ENCODE measurements around the gene OR4D6.
"Not testable (repeated sequence)": the region's sequence is repeated elsewhere in the genome, so short reads cannot be mapped to it uniquely, and the experiment has no call there.

Gene OR4D6

DNA sequence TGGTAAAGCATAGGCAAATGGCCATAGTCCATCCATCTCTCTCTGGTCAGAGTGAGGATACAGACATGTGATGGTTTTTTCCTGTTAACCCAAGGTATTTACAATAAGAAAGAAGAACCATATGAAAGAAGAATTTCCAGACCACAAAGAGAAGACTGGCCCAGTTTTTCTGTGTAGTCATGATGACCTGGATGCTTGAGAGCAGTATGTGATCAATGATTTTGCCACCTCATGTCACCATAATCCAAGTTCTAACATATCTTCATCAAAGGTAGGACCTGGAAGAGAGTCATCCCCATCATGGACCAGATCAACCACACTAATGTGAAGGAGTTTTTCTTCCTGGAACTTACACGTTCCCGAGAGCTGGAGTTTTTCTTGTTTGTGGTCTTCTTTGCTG is at the start of gene OR4D6:
Gene OR4D6 (plus strand): TSS at position 301 of the 400 bp plus-strand sequence. CDS start 0 bp downstream, at position 301.
- no peak for DNase-seq

DNA sequence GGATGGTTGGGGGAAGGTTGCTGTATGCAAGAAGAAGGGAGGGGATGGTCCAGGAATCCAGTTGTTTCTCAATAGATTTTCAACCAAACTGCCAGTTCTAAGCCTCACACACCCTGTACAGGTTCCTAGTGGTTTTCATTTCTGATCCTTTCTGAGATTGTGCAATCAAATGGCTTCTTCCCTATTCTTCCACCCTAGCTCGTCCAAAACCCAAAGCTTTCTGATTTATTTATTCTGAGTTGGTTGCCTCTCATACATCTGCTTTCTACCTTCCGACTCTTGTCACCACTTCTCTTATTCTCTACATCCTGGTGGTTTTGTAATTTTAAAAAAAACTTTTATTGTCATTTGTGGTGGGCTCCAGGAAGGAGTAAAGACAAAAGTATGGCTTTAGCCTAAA is 43.1 kb upstream of the OR4D6 start:
- DNase-seq: no peak

DNA sequence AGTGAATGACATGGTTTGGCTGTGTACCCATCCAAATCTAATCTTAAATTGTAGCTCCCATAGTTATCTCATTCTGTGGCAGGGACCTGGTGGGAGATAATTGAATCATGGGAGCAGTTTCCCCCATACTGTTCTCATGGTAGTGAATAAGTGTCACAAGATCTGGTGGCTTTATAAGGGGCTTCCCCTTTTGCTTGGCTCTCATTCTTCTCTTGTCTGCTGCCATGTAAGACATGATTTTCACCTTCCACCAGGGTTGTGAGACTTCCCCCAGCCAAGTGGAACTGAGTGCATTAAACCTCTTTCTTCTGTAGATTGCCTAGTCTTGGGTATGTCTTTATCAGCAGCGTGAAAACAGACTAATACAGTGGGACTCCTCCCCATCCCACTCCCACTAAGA is 41.6 kb upstream of the OR4D6 start:
- no peak for DNase-seq

- no peak for DNase-seq
Observed at GRCh38 chr11:59416613-59417012, 40.1 kb upstream of the OR4D6 start.

- no peak for DNase-seq
Observed at GRCh38 chr11:59417023-59417422, 39.7 kb upstream of the OR4D6 start.

DNA sequence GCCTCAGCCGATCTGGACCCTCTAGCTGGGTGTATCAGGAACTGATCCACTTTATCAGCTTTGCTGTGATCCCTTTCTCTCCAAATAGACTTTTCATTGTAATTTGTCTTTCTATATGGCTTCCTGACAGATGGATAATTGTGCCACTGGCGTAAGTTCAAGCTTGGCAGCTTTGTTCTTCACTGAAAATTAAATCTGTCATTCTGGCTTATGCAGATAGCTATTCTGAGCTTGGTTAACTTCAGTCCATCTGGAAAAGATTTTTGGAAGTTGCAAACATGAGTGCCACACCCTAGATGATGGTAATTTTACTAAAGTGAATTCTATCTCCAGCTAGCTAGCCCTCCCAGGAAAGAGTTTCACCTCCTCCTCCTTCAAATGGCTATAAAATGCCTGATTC is 38.6 kb upstream of the OR4D6 start:
- DNase-seq: no peak

DNA sequence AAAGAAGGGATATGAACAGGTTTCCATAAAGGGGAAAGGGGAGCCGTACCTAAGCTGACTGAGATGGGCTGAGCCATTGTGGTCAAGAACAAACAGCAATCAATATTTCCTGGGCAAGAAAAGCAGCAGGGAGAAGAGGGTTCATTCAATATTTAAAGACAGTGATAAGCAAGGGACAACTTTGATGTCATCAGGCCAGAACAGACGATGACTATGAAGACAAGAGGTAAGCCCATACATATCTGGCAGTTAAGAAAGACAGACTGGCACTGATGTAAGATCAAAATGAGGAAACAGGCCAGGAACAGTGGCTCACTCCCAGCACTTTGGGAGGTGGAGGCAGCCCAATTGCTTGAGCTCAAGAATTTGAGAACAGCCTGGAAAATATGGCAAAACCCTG is 32.9 kb upstream of the OR4D6 start:
- DNase-seq: no peak

DNA sequence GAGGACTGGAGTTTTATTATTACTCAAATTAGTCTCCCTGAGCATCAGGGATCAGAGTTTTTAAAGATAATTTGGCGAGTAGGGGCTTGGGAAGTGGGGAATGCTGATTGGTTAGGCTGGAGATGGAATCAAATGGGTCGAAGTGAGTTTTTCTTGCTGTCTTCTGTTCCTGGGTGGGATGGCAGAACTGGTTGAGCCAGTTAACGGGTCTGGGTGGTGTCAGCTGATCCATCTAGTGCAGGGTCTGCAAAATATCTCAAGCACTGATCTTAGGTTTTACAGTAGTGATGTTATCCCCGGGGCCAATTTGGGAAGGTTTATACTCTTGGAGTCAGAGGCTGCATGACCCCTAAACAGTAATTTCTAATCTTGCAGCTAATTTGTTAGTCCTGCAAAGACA is 31.6 kb upstream of the OR4D6 start:
- DNase-seq: no peak

DNA sequence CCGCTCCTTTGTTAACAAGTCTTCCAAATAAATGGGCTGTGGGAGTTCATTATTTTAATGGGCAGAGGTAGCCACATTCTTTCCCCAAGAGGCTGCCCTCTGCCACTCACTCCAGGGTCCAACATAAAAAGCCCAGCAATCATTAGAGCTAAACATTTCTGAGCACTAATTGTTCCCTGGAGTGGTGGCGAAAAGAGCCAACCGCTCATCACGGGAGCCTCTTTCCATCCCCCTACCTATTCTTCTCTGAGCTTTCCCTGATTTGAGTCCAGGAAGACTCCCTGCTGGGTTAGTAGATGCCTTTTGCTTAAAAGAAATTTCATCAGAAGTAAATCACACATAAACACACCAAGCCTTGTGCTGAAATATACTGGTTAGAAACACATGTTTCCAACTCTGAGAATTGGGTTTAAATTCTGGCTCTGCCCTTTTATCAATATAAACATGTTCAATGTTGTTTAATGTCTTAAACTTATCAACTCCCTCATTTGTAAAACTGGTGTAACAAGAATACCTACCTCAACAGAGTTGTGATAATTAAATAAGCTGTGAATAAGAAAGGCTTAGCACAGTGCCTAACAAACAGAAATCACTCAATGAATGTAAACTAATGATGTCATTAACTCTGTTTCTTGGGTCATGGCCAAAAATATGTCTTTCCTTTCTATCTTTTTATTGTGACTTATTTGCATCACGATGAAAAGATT is 30.2 kb upstream of the OR4D6 start, which contains the start of gene OR5A2:
Gene OR5A2 (minus strand): TSS at position 53 of the 707 bp plus-strand sequence. CDS start 3,460 bp downstream, outside the sequence.
- no peak for DNase-seq

GRCh38 chr11:59427068-59427382 is 29.7 kb upstream of the OR4D6 start:
- DNase-seq: no peak

DNA sequence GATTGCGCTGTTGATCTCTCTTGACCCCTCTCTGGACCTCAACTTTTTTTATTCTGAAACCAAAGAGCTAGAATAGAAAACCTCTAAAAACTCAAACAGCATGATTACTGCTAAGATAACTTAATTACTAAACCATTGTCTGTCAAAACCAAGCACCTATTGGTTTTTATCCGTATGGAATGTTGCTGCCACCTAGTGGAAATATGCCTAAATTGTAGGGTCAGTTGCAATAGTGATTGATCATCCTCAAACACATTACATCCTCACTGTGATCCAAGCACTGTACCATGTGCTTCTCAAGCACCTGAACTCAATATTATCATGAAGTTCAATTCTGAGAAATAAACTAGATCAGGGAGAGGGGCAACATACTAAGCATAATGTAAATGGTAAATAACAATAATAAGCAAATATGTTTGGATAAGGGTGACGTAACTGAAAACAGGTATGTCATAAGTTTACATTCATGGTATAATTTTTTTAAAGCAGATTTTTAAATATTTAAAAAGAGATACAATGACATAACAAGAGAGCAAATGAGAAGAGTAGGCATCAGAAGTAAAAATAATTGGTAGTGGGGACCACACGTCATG is 26.7 kb upstream of the OR4D6 start:
- DNase-seq: peak; percentile 70

- DNase-seq: no peak
Observed at GRCh38 chr11:59436169-59436568, 20.6 kb upstream of the OR4D6 start, which contains the start of gene OR5A1. TSS of gene OR5A1 (plus strand) at chr11:59436469. CDS start at chr11:59443169, 6,700 bp downstream.

DNA sequence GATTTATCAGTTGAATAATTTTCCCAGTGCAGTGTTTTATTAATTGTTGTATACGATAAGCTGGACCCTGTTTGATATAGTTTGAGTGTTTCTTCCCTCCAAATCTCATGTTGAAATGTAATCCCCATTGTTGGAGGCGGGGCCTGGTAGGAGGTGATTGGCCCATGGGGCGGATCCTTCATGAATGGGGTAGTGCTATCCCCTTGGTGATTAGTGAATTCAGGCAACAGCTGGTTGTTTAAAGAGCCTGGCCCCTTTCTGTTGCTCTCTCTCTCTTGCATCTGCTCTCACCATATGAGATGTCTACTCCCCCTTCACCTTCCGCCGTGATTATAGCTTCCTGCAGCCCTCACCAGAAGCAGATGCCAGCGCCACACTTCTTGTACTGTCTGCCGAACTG is 19.0 kb upstream of the OR4D6 start:
- no peak for DNase-seq

- not testable (repeated sequence) for DNase-seq
Observed at GRCh38 chr11:59445624-59446023, 11.1 kb upstream of the OR4D6 start.

DNA sequence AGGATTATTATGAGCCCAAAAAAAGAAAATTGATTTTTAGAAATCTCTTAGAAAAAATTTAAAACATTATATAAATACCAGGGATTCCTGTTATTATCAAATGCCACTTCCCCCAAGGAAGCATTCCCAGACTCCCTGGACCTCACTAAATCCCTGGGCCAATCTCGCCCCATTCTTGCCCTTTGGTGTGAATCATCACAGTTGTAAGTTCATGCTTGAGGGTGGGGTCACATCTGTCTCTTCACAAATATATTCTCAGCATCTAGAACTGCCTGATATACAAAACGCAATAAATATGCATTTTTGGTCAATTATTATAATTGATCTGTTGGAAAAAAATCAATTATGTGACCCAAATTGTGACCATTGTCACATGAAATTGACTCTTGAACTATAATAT is 8.3 kb upstream of the OR4D6 start:
- DNase-seq: no peak

GRCh38 chr11:59459916-59460315 is 3.2 kb downstream of the OR4D6 start:
- DNase-seq: no peak

DNA sequence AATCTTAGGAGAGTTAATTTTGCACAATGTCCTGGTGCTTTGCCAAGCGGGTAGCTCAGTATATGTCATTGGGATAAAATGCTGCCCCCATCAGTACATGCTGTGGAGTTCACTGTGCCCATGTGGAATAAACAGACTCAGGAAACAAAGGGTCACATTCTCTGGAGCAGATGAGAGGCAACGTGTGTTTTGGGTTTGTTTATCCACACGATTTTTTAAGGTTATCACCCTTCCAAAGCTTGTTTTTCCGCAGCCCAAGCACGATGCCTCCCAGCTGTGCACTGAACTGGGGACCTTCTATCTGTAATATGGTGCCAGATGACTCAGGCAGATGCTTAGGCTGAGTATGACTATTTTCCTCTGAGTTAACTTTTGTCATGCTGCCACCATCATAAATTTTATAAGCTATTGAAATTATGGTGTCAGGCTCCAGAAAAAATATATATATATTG is 6.5 kb downstream of the OR4D6 start:
- DNase-seq: no peak

DNA sequence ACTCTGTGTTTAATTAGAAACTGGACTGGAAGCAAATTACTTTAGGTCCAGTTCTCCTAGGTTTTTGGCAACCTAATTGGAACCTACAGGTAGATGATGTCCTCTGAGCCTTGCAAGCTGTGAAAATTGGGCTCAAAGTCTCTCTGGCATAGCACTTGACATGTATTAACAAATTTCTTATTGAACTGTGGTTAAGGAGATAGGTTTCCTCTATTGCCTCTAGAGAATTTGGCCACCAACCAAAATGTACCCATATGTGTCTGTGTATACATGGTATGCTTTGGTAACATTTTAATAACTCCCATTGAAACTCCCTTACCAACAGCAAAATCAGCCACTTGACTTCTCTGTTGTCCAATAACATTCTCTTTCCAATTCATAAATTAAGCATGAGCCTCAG is 16.3 kb downstream of the OR4D6 start, which contains the start of gene OR4D10:
Gene OR4D10 (plus strand): TSS at position 301 of the 400 bp plus-strand sequence. CDS start 4,115 bp downstream, outside the sequence.
- no peak for DNase-seq

GRCh38 chr11:59475176-59475575 is 18.4 kb downstream of the OR4D6 start:
- no peak for DNase-seq

- no peak for DNase-seq
Observed at GRCh38 chr11:59479906-59480305, 23.1 kb downstream of the OR4D6 start.

DNA sequence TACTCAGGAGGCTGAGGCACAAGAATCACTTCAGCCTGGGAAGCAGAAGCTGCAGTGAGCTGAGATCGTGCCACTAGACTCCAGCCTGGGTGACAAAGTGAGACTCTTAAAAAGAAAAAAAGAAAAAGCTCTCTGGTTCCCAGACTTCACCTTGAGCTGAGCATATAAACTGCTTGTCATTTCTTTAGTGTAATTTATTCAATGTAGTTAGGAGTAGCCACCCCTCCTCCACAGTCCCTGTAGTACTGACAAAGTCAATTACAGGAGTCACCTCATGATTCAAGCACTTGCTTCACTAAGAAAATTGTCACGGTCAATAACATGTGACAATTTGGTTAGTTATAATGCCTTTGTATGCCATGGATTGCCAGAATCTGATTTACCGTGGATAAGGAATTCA is 23.6 kb downstream of the OR4D6 start:
- DNase-seq: no peak

- peak; percentile 17 for DNase-seq
Observed at GRCh38 chr11:59501931-59502330, 45.2 kb downstream of the OR4D6 start.

DNA sequence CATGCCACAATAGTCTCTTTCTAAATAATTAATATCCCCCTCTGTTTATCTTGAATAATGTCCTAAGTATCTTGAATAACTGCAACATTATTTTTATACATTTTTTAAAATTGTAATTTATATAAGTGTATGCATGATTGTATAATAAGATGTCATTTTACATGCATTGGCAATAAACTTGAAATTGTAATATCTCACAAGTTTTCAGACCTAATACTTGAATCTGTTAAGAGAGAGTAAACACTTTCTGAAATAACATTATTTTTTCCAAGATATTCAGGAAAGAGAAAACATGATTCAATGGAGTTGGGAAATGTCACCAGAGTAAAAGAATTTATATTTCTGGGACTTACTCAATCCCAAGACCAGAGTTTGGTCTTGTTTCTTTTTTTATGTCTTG is 46.5 kb downstream of the OR4D6 start, which contains the start of gene OR4D11:
Gene OR4D11 (plus strand): TSS at position 301 of the 400 bp plus-strand sequence. CDS start 0 bp downstream, at position 301.
- DNase-seq: no peak

Measured in activated CD4-positive, alpha-beta T cell treated with anti-CD3 and anti-CD28 coated beads, Interleukin-10, Interleukin-2, amounts not matched to agents 100 ng/mL and 50 ng/mL, durations not matched to agents 16 hours and 8 hours (primary cell).